GM12891 (cell line): Measurements from ENCODE around the gene KRTAP6-3.

Source experiments
- POLR2A ChIP-seq: IDR thresholded peaks from 2 replicates; pipeline ENCODE4 v1.6.1; 2011; ENCODE audit warnings: low read depth, low read length, control low read depth
- POU2F2 ChIP-seq: IDR thresholded peaks from 2 replicates; pipeline ENCODE4 v1.6.1; 2011; ENCODE audit warnings: low read depth, mild to moderate bottlenecking, control low read depth, low read length, moderate library complexity

DNA sequence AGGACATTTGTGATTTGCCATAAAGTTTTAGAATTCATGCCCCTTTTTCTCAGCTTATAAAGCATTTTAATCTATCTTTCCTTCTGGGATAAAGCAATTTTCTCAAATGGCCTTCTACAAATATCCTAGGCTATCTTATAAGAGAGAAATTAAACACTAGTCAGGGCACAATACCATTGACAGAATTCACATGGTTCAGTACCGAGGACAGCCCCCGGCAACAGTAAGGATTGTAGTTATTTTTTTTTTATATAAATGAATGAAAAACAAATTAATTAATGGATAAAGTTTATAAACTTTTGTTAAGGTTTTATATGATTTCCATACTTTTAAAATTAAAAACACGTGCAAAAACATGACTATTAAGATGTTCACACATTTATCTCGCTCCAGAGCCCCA is 35.9 kb downstream of the KRTAP6-3 start:
- no peak for TF ChIP-seq POLR2A
- TF ChIP-seq POU2F2, result no peak
